Breast epithelium (tissue), 3 donors: ENCODE data around the gene SEPTIN5.

Experiments used
- CTCF ChIP-seq, 3 donors: fragments of 450-650 bp; IDR thresholded peaks; one replicate each; pipeline ENCODE4 v1.5.1; 2016 to 2017; ENCODE audit warnings: antibody characterized with exemption in 3 of 3, mild to moderate bottlenecking in 3 of 3, moderate library complexity in 3 of 3
- POLR2A ChIP-seq: fragments of 450-650 bp; IDR thresholded peaks from one replicate; pipeline ENCODE4 v1.6.1; 2016; ENCODE audit warnings: antibody characterized with exemption, mild to moderate bottlenecking, moderate library complexity
- POLR2AphosphoS5 ChIP-seq, 3 donors: sonication (generic); formaldehyde crosslinking; IDR thresholded peaks; one replicate each; pipeline ENCODE4 v1.6.1; 2017; ENCODE audit warnings: antibody characterized with exemption in 3 of 3

GRCh38 chr22:19681863-19682245 is 32.4 kb upstream of the SEPTIN5 start:
- TF ChIP-seq CTCF (IDR thresholded peaks at IDR 0.05), result no peak
- no peak for TF ChIP-seq POLR2AphosphoS5 (IDR thresholded peaks at IDR 0.05)
- TF ChIP-seq POLR2A, result no peak
